Stimulated activated CD4-positive, alpha-beta T cell treated with anti-CD3 and anti-CD28 coated beads, Interleukin-4, amount 100 ng/mL, for 24 hours (primary cell): ENCODE results near the gene CCL18.
"Not testable (repeated sequence)": the region's sequence is repeated elsewhere in the genome, so short reads cannot be mapped to it uniquely, and the experiment has no call there.

Experiments used
- DNase-seq: peaks from one replicate; pipeline ENCODE4 v3.0.0-alpha.2; 2020

Gene CCL18

GRCh38 chr17:36063786-36064541 is at the start of gene CCL18:
Gene CCL18 (plus strand): TSS chr17:36064272. CDS start chr17:36064343, 71 bp downstream.
- no peak for DNase-seq

GRCh38 chr17:36014946-36015345 is 49.1 kb upstream of the CCL18 start:
- DNase-seq, result no peak

- not testable (repeated sequence) for DNase-seq
Measured at GRCh38 chr17:36015895-36016294, 48.2 kb upstream of the CCL18 start.

GRCh38 chr17:36016555-36016954 is 47.5 kb upstream of the CCL18 start:
- DNase-seq, result no peak

- no peak for DNase-seq
Measured at GRCh38 chr17:36017799-36018198, 46.3 kb upstream of the CCL18 start, which contains the start of gene CCL23. Gene CCL23 (minus strand): TSS chr17:36017972. CDS start chr17:36017897, 75 bp downstream.

GRCh38 chr17:36019423-36019822 is 44.6 kb upstream of the CCL18 start:
- no peak for DNase-seq

GRCh38 chr17:36024106-36024869 is 39.8 kb upstream of the CCL18 start:
- DNase-seq, result no peak

- DNase-seq, result no peak
Measured at GRCh38 chr17:36027761-36028160, 36.3 kb upstream of the CCL18 start.

GRCh38 chr17:36030956-36031355 is 33.1 kb upstream of the CCL18 start:
- DNase-seq, result no peak

- DNase-seq, result no peak
Measured at GRCh38 chr17:36034127-36034526, 29.9 kb upstream of the CCL18 start.

- no peak for DNase-seq
Measured at GRCh38 chr17:36036235-36036634, 27.8 kb upstream of the CCL18 start.

- DNase-seq, result no peak
Measured at GRCh38 chr17:36048066-36048465, 16.0 kb upstream of the CCL18 start.

GRCh38 chr17:36049643-36050042 is 14.4 kb upstream of the CCL18 start:
- DNase-seq, result no peak

- no peak for DNase-seq
Measured at GRCh38 chr17:36055171-36055570, 8.9 kb upstream of the CCL18 start.

- no peak for DNase-seq
Measured at GRCh38 chr17:36055921-36056520, 8.1 kb upstream of the CCL18 start.

GRCh38 chr17:36057911-36058310 is 6.2 kb upstream of the CCL18 start:
- DNase-seq, result no peak

GRCh38 chr17:36059406-36059805 is 4.7 kb upstream of the CCL18 start:
- DNase-seq, result no peak

- no peak for DNase-seq
Measured at GRCh38 chr17:36060816-36061215, 3.3 kb upstream of the CCL18 start.

- no peak for DNase-seq
Measured at GRCh38 chr17:36066365-36066985, 2.4 kb downstream of the CCL18 start.

- DNase-seq, result no peak
Measured at GRCh38 chr17:36068524-36068923, 4.5 kb downstream of the CCL18 start.

GRCh38 chr17:36069136-36069535 is 5.1 kb downstream of the CCL18 start:
- DNase-seq, result no peak

- no peak for DNase-seq
Measured at GRCh38 chr17:36070427-36070826, 6.4 kb downstream of the CCL18 start.

GRCh38 chr17:36071751-36072150 is 7.7 kb downstream of the CCL18 start:
- no peak for DNase-seq
